GM19193 (cell line): ENCODE measurements around the gene METTL16.

Experiments used
- POLR2A ChIP-seq: IDR thresholded peaks from 4 replicates; pipeline ENCODE4 v1.6.1; 2011; ENCODE audit not compliant: insufficient read depth, insufficient read length; ENCODE audit errors: extremely low read depth

Gene METTL16

DNA sequence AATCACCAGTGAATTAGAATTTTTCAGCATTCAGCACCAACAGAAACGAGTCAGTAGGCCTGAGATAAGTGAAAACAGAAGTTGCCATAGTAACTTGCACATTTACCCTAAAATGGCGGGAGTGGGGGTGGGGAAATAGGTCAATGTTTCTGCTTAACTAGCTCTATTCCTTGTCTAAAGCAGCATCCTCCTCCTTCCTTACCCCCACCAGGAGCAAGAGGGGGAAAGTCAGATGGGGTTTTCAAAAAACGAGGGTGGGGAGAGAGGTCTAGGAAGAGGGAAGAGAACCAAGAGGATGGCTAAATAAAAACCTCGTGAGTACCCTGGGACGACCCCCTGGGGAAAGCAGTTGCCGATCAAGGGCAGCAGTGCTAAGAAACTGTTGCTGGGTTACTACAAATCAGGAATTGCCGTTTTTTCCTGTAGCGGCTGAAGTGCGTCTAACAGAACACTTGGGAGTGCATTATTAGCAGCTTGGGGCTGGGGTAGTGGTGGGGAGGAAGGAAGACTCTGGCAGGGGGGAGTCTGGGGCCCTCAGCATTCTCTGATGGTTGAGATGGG is 76.4 kb downstream of the METTL16 start:
- no peak for TF ChIP-seq POLR2A

DNA sequence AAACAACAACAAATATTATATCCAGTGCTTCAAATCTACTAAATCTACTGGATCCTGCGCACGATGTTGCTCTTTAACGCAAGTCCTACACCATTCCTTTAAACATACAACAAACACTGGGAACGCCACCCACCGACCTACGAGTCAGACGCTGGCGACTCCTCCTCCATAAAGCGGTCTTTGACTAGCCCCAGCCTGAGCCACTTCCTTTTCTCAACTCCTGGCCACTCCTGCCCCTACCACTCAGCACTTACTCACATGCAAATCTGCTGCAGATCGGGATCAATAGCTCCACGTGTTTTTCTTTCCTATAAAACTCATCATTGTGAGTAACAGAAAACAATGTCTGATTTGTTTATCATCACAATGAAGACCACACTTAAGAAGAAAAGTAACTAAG is 78.0 kb downstream of the METTL16 start:
- no peak for TF ChIP-seq POLR2A

DNA sequence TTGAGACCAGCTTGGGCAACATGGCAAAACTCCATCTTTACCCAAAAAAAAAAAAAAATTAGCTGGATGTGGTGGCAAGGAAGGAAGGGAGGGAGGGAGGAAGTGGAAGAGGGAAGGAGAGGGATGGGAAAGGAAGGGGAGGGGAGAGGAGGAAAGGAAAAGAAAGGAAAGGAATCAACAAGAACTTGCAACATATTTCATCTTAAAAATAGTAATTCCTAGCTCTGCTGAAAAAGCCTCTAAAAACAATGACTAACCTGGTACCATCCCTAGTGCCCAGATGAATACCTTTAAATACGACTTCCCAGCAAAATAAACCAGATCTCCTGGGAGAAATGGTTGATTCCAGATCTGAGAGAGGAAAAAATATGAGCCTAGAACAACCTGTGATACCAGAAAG is 83.8 kb downstream of the METTL16 start:
- no peak for TF ChIP-seq POLR2A

DNA sequence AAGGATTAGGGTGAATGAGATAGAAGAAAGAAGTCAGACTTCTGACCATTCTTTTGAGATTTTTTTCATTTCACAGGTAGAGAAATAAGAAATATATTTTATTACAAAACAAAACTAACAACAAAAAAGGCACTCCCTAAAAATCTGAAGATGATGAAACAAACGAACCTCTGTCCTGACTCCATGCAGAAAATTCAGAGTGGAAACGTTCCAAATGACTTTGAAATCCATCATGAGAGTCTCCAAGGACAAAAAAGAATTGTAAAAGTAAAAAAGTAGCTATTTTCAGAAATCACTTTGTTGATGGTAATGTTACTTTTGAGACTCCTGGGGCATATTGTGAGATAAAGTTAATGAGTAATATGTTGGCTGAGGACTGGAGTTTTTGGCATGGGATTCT is 84.5 kb downstream of the METTL16 start:
- TF ChIP-seq POLR2A: no peak

DNA sequence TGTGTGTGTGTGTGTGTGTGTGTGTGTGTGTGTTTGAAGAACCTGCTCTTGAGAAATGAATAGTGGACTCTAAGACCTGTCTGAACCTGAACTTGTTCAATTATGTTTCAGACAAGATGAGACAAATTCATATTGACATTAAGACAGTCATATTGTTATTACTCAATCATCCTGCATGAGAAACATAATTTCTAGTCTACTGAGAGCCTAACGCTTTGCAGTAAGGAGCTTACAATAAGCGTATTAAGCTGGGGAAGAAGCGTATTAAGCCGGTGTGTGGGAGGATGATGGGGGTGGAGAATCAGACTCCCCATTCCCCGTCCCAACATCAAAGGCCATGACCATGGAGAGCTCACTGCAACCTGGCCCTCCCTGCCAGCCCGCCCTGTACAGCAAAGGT is 88.4 kb downstream of the METTL16 start:
- TF ChIP-seq POLR2A: no peak

DNA sequence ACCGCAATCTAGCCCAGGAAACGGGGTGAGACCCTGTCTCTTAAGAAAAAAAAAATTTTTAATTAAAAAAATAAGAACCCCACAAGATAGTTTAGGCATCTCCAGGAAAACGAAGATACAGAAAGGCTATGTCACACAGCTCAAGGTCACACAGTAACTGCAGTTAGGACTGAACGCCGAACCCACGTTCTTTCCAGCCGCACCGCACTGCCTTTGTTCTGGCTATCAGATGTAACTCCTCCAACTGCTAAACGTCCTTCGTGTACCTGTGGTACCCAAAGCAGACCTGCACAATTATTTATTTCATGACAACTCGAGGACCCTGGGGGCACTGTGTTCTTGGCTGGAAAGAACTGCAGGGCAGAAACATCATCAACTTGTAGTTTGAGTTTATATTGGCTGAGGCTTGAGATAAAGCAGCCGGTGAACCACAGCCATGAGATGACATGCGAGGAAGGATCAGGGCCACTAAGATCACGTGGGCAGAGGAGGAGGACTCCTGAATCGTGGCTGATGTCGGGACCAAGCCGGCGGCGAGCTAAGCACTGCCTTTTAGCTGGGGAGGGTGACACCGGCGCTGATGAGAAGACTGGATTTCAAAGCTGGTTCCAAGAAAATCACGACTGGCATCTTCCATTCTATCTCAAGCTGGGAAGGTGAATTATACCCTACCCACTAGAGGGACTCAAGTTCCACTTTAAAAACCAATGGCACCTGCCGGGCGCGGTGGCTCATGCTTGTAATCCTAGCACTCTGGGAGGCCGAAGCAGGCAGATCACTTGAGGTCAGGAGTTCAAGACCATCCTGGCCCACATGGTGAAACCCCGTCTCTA is 90.2 kb downstream of the METTL16 start:
- TF ChIP-seq POLR2A: no peak

DNA sequence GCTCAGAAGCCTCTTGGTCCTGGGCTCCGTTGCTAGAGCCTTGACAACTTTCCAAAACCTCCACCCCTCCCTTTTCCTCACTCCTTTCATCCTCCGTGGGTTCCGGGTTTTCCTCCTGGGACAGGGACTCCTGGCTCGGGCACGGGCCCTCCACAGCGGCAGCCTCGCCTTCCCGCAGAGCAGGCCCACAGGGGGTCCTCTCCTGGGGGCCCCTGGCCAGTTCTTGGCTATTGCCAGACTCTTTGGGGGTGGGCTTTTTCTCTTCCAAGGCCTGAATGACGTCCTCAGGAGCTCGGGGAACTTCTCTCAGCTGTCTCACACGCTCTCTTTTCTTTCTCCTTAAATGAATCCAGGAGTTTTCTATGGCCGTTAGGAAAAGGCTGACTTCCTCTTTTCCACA is 91.5 kb downstream of the METTL16 start:
- no peak for TF ChIP-seq POLR2A

DNA sequence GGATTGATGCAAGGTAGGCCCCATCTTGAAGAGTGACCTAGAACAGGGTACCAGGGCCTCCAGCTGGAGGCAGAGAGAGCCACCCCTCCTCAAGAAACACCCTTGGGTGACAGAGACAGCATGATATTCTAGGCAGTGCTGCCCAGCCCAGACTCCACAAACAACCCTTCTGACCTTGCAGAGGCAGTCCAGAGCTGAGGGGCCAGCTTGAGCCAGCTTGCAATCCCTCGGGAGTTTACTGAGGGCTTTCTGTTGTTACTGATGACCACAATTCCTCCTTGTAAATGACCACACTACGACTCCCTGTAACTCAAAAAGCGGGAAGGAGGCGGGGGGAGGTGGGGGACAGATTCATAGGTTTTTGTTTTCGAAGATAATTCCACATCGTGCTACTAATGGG is 92.2 kb downstream of the METTL16 start:
- no peak for TF ChIP-seq POLR2A

DNA sequence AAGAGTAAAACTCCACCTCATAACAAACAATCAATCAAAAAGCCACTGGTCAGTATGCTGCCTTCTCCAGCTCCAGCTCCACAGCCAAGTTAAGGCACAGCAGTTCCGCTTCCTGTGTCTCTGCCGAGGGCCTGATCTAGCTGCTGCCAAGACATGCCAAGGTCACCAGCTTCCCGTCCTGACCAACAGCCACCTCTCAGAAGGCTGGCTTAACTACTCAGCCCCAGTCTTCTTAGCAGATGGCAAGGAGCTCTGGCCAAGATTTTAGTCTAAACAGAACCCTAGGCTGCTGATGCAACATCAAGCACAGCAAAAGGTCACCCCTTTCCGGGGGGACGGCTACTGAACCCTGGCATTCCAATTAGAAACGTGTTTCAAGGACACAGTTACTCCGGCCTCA is 93.1 kb downstream of the METTL16 start:
- TF ChIP-seq POLR2A: no peak

DNA sequence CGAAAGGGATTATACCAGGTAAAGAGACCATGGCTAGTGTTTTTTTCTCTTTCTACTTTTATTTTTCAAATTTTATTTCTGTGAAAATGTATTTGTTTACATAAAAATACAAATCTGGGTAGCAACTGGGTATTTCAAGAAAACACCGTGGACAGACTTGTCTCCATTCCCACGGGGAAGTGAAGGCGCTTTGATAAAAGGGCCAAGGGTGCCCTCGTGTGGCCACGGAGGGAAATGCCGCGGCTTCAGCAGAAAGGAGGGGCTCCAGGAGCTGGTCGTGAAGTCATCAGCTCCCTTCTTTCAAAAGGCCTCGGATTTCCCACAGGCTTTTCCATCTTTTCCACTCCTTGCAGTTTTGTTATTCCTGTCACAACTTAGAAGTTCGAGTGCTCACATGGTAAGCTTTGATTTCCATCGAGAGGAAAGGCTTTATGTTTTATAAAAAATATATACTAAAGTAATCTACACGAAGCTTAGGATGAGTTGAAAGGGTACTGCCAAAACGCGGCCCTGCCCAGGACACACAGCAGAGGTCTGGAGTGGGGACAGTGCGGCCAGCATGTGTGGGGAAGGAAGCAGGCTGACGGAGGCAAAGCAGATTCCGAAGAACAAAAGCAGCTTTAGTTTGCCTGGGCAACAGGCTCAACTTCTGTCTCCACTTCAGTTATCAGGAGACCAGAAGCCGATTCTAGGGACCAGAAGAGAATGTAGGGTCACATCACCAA is 95.5 kb downstream of the METTL16 start:
- no peak for TF ChIP-seq POLR2A

DNA sequence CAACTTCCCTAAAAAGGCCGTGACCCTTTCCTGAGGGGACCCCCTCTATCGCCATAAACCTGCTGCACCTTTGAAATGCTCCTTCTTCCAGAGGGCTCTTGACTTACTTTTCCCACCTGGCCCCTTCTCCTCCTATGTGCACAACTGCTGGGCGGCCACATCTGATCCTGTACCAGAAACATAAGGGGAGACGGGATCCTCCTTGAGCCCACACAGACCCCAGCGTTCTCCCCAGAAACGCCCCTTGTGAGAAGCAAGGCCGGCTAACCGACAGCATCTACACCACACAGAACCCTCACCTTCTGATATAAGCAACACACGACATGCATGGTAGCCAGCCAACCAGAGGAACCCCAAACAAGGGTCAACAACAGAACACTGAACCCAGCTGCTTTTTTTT is 96.6 kb downstream of the METTL16 start:
- no peak for TF ChIP-seq POLR2A

DNA sequence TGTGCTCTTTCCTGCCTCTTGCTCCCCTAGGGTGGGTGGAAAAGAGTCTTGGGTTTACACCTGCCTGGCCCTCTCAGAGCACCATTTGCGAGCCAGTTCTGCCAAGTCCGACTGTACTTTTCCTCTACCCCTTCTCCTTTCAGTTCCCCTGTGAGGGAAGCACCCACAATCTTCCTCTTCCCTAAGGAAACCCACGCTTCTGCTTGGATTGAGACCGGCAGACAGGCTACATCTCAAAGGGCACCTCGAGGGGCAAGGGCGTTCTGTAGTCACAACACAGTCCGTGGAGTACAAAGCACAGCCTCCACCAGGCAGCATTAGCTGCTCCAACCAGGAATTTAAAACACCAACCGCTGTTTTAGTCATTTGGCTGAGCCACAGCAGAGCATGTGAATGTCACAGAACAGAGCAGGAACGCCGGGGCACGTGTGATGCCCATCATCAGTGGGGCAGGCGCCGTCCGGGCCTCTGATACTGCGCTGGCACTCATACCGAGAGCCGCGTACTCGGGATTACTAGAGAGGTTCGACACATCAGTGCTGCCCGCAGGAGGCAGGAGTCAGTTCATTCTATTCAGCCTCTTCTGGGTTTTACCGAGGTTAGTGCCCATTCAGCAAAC is 97.1 kb downstream of the METTL16 start:
- no peak for TF ChIP-seq POLR2A

DNA sequence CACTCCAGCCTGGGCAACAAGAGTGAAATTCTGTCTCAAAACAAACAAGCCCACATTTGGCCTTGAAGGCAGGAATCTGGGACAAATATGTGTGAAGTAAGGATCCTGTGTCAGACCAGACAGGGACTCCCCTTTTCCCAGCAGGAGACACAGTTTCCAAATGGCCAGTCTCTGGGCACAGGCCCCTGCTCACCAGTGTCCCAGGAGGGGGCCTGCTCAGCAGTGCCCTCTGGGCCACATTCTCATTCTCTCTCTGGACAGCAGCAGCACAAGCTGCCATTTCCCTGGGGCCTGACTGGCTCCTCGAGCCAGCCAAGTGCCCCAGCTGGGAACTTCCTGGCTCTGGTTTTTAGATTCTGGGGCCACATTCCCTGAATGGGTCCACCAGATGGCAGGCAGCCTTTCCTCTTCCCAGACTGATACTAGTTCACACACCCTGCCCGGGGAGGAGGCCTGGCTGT is 99.1 kb downstream of the METTL16 start:
- no peak for TF ChIP-seq POLR2A

DNA sequence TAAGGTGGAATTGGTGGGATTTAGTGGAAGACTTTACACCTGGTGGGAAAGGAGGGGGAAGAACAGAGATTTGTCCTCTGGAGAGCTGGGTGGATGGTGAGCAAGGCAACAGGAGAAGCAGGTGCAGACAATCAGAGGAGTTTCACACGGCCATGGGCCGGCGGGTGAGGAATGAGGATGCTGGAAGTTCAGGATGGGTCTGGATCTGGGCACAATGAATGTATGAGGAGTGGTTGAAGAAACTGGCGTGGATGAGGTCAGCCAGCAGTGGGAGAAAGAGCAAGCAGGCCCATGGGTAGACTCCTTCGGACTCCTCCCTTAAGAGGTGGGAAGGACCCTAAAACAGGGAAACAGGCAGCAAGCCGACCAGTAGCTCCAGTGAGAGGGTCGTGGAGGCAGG is 100.7 kb downstream of the METTL16 start:
- no peak for TF ChIP-seq POLR2A
